DMS114 treated with DMSO at 0.1 percent for 48 hours (cell line): Measurements from ENCODE around the gene ZNF576.
"Not testable (repeated sequence)": the region's sequence is repeated elsewhere in the genome, so short reads cannot be mapped to it uniquely, and the experiment has no call there.

Experiments
- DNase-seq: peaks from one replicate; lab custom pipeline; 2025; ENCODE audit not compliant: unreplicated experiment; lab: John Stamatoyannopoulos, UW

The ZNF576 gene

DNA sequence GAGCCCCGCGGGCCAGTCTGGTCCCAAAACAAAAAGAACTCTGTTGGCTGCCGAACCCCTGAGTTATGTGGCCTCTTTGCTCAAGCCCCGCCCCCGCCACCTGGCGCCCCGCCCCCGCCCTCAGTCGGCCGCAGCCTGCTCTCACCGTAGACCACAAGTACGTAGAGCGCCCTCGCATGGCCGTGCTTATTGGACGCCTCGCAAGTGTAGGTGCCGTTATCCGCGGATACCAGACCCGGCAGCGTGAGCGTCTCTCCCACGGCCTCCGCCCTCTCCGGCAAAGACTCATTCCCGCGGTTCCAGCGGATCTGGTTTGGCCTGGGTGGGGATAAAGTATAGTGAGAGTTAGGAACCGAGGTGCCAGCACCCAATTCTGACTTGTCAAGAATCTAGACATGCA is 28.5 kb downstream of the ZNF576 start:
- no peak for DNase-seq

DNA sequence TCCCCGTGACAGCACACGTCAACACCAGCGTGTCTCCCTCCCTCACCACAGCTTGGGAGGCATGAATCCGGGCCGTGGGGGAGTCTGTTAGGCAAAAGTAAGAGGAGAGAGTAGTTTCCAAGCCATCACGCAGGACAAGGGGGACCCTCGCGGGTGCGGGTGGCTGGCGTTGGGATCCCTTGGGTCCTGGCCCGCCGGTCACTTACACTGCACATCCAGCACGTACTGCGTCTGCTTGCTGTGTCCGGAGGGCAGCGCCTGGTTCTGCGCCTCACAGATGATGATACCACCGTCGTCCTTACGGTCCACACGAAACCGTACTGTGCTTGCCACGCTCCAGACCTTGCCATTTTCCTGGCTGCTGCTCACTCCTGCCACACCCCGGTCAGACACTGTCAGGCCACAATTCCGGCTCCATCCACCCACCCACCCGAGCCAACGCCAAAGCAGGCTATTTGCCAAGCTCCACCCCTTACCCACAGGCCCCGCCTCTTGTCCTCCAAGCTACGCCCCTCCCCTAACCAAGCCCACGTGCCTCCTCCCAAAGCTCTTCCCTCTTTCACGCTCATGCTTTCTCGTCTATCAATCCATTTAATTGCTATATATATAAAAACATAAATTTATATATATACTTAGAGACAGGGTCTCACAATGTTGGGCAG is 29.7 kb downstream of the ZNF576 start:
- DNase-seq, result no peak

DNA sequence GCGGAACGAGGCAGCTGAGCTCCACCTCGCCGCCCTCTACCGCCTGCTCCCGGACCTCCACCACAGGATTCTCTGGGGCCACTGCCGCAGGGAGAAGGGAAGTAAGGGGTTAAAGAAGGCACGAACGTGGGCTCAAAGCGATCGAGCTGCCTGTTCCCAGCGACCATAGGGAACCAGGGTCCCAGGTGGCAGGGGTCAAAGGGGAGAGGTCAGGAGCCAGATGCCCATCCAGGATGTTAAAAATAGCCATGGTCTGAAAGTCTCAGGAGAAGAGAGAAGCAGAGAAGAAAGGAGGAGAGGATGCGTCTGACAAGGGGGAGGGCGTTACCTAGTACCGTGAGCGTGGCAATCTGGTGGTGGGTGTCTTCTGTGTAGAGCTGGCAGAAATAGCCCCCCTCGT is 30.4 kb downstream of the ZNF576 start:
- no peak for DNase-seq

DNA sequence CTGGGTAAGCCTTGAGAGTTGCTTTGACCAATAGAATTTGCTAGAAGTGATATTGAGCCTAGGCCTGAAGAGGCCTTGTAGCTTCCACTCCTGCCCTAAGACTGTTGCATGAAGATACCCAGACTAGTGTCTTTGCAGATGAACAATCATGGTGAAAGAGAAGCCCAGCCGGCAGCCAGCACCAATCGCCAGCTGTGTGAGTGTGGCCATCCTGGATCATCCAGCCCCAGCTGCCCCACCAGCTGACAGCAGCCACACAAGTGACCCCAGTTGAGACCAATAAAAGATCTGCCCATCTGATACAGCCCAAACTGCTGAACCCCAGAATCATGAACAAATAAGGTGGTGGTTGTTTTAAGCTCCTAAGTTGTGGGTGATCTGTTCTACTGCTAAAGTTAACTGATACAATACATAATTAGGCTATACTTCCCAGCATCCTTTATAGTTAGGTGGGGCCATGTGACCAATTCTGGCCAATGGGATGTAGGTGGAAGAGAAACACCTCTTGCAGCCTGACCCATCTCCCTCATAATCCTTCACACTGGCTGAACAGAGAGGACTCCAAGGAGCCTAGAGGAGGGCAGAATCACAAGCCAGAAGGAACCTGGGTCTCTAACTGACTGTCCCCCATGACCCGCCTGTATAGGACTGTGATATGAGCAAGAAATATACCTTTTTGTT is 32.4 kb downstream of the ZNF576 start:
- no peak for DNase-seq

DNA sequence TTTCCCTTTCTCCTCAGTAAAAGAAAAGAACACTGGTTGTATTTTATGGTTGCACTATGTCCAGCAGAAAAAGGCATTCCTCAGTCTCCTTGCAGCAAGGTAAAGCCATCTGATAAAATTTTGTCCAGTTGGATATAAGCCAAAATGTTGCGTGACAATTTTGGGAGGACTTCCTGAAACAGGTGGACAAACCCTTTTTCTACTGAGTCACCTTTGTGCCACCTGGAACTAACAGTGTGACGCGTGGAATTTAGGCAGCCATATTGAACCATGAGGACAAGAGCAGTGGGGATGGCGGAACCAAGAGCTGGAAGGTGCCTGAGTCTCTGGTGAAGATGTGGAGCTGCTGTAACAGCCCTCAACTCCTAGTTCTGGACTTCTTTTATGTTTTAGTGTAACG is 35.1 kb downstream of the ZNF576 start:
- DNase-seq, result no peak

DNA sequence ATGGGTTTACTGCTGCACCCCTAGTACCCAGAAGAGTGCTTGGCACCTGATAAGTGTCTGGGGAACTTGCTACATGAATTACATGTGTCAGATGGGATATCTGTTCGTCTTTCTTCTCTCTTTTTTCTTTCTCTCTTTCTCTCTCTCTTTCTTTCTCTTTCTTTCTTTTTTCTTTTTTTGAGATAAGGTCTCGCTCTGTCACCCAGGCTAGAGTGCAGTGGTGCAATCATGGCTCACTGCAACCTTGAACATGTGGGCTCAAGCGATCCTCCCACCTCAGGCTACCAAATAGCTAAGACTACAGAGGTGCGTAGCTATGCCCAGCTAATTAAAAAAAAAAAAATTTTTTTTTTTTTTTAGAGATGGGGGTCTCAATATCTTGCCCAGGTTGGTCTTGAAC is 37.1 kb downstream of the ZNF576 start:
- no peak for DNase-seq

DNA sequence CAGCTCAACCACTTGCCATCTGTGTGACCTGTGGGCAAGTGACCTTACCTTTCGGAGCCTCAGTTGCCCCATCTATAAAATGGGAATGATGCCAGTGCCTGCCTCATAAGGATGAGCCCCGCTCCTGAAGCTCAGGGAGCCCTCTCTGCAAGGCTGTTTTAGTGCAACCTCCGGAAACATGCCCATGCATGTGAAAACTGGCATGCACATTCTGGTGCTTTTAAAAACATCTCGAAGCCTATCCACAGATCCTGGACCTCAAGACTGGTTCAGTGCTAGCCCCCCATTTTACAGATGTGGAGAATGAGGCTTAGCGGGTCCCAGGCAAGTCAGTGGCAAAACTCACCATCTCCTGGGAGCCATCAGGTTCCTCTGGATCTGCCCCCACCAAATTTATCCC is 37.7 kb downstream of the ZNF576 start:
- DNase-seq, result no peak

DNA sequence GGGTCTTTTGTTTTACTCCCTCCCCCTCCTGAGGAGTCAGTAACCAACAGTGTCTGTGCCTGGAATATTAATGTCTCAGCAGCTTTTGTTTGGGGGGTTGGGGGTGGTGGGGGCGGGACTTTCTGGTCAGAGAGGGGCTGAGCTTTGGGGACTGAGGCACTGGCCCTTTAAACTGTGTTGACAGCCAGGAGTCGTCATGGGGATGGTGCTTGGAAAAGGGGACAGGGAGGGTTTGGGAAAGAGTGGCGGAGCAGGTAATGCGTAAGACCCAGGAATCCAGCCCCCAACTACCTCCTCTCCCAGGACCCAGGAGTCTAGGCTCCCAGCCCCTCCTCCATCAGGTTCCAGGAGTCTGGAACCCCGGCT is 38.1 kb downstream of the ZNF576 start:
- DNase-seq, result no peak

DNA sequence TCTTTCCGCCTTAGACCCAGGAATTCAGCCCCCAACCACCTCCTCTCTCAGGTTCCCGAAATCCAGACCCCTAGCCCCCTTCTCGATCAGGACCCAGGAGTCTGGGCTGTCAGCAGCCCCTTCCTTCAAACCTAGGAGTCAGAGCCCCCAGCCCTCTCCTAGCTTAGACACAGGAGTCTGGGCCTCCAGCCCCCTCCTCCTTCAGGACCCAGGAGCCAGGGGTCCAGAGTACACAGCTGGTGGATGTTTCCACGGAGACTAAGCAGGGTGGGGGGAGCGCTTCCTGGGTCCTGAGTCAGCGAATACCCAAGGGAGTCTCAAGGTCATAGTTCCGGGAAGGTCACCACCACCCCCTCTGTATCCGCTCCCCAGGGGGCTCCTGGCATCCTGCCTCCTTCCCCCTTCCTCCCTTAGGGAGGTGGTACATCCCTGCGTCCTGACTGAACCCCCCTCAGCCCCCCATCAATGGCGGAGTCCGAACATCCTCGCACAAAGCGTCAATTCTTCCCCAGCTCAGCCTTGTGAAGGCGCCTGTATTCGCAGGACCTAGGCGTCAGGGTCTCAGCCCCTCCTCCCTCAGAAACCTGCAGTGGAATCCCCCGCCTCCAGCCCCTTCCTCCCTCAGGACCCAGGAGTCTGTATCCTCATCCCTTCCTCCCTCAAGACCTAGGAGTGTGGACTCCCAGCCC is 38.6 kb downstream of the ZNF576 start:
- no peak for DNase-seq

DNA sequence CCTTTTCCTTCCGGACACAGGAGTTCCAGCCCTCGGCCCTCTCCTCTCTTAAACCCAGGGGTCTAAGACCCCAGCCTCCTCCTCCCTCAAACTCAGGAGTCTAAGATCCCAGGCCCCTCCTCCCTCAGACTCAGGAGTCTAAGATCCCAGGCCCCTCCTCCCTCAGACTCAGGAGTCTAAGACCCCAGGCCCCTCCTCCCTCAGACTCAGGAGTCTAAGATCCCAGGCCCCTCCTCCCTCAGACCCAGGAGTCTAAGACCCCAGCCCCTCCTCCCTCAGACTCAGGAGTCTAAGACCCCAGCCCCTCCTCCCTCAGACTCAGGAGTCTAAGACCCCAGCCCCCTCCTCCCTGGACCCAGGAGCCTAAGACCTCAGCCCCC is 39.2 kb downstream of the ZNF576 start:
- not testable (repeated sequence) for DNase-seq

DNA sequence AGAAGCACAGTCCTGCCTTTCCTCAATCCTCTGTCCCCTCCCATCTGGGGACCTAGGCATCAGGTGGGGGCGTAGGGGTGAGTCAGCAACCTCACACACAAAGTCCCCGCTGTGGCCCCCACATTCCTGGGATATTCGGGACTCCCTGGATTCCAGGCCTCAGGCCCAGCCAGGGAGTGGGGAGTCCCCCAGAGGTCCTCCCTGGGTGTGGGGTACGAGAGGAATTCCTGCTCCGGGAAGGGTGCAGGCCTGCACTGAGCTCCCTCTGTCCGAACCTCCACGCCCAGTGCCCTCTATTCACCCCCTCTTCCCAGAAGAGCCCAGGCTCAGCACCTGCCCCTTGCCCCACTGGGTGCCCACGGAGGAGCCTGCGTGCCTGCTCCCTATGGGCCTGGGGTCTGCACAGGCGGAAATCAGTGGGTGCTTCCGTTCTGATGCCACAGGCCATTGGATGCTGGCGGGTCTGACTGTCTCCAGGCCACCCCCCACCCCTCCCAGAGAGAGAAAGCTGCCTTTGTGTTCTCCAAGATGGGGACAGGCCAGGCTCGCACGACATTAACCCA is 39.8 kb downstream of the ZNF576 start:
- no peak for DNase-seq

DNA sequence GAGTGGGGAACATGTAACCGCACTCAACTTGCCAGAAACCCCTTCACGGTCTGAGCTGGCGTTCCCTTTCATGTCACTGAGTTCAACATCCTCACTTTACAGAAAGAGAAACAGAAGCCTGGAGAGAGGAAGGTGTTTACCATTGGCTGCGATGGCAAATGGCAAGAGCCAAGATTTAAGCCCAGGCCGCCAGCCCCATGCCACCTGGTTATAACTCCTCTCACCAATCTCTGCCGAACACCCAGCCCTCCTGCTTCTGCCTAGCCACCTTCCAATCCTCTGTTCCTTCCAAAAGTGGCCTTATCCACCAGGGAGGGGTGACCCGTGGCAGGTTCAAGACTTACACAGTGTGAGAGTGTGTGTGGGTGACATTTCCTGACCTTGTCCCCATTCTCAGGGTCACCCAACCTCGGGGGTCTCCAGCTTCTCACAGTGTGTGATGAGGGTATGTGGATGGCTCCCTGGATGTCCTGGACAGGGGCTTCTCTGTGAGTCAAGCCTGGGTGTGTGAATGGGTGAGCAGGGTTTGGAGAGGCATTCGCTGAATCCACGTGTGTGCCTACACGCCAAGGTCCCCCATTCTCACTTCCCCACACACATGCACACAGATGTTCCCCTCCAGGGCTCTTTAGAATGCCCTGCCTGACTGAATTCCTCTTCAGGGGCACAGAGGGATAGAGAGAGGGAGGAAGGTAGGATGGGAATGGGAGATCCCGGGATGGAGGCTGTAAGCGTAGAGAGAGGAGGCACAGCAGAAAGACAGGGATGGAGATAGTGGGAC is 42.0 kb downstream of the ZNF576 start:
- DNase-seq, result no peak

DNA sequence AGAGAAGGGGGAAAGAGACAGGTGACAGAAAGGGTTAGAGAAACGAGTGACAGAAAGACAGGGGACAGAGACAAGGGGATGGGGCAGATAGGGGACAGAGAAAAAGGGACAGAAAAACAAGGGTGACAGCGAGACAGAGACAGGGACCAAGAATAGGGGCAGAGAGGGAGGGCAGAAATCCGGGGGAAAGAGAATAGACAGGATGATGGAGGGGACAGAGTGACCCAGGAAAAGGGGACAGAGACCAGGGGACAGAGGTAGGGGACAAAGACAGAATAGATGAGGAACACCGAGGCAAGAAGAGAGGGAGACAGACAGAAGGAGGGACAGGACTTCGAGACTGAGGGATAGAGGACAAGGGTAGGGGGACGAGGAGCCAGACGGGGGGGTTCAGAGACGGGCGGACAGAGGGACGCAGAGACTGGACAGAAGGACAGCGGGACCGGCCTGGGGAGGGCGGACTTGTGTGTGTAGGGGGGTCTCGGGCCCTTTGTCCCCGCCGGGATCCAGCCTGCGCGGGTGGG is 42.7 kb downstream of the ZNF576 start:
- DNase-seq, result no peak

DNA sequence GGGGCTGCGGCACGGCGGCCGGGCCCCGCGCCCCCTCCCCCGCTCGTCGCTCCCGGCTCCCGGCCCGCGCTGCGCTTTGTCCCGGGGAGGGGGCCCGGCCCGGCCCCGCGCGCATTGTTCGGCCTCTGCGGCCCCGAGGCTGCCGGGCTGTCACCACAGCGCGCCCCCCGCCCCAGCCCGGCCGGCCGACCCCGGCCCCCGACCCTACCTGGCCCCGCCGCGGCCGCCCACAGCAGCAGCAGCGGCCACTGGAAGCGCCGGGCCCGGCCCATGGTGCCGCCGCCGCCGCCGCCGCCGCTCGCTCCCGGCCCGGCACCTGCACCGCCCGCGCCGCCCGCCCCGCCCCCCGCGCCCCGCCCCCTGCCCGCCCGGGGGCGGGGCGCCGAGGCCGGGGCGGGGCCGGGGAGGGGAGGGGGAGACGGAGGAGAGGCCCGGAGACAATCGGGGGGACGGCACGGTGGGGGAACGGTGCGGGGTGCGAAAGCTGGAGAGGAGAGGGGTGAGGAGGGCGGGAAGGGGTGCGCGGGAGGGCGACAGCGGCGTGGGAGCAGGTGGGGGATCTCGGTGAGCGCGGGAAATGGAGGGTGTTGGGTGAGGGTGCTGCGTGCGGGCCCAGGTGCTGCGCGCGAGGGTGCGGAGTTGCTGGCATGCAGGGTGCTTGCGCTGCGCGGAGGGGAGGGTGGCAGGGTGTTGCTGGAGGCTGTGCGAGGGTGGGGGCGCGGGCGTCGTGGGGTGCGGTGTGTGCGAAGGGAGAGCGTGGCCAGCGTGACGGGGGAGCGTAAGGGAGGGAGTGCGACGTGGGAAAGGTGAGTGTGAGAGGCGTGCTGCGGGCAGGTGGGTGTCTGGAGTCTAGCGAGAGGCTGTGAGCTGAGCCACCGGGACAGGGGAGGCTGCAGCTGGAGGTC is 43.4 kb downstream of the ZNF576 start, which contains the start of gene CADM4:
Gene CADM4 (minus strand): TSS at position 332 of the 905 bp plus-strand sequence. CDS start 60 bp downstream, at position 272.
- DNase-seq, result no peak

DNA sequence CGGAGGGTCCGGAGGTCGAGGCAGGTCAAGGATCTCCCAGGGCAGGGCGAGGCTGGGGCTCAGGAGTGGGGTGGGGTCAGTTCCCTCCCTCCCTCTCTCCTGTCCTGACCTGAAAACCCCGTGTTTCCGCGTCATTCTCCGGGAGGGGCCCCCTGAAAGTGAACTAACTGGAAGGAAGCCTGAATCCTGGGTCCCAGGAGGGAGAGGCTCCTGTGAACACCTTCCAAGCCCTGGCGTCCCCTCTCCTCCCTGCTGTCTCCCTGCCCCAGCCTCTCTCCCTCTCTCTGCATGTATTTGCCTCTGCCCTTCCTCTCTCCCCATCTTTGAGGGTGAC is 44.0 kb downstream of the ZNF576 start:
- no peak for DNase-seq

DNA sequence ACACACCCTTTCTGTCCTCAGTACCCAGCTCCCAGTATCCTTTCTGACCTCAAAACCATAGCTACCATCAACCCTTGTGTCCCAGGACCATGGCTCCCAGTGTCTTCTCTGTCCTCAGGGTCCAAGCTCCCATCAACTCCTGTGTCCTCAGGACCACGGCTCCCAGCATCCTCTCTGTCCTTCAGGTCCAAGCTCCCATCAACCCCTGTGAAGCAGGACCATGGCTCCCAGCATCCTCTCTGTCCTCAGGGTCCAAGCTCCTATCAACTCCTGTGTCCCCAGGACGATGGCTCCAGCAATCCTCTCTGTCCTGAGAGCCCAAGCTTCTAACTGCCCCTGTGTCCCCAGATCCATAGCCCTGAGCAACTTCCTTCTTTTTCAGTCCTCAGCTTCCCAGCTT is 44.9 kb downstream of the ZNF576 start:
- no peak for DNase-seq

DNA sequence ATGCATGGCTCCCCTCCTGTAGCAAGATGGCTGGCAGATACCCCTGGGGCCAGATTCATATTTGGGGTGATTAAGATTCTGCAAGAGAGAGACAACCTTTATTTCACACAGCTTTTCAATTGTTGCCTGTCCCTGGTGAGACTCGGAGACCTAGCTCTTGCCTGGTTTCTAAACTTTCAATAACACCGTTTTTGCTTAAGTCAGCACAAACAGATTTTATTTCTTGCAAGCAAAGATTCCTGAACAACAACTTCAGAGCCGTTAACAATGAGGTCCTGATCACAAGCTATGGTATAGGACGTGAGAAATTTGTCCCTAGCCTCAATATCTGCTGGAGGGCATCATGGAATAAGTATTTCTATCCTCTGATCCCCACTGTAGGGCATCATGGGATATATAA is 46.1 kb downstream of the ZNF576 start:
- no peak for DNase-seq

DNA sequence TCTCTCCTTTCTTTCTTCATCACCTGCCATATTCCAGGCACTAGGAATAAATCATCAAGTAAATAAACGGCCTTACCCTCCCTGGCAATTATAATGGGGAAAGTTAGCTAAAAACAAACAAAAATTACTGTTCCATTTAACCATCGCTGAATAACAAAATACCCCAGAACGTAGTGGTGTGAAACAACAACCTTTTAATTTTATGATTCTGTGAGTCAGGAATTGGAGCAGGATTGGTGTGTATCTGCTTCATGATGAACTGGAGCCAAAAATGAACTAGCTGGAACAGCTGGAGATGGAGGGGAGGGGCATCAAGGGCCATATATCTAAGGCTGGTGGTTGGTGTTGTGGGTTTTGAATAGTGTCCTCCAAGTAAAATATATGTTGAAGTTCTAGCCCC is 46.9 kb downstream of the ZNF576 start:
- no peak for DNase-seq

DNA sequence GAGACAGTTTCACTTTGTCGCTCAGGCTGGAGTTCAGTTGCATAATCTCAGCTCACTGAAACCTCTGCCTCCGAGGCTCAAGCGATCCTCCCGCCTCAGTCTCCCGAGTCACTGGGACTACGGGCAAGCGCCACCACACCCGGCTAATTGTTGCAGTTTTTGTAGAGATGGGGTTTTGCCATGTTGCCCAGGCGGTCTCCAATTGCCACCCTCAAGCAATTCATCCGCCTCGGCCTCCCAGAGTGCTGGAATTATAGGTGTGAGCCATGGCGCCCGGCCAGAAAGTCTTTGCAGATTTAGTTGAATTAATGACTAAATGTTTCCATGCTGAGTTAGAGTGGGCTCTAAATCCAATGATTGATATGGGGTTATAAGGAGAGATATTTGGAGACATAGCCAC is 47.8 kb downstream of the ZNF576 start:
- DNase-seq, result no peak

DNA sequence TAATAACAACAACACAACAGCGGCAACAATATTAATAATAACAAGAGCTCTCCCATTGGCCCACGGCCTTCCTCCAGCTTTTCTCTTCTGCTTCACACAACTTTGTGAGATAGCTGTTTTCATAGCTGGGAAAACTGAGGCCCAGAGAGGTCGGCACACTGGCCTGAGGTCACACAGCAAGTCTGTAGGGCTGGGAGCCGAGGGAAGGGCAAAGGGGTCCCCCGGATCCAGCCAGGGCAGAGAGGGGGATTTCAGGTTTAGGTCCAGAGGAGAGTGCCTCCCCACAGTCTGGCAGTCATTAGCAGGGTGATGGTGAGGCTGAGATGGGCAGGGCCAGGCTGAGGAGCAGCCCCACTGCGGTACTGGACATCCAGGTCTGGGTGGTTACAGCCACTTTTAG is 52.2 kb downstream of the ZNF576 start:
- DNase-seq, result no peak
